WERI-Rb-1 (cell line): ENCODE data around the gene SFI1.
A peak's percentile ranks its signal among the peaks of the same experiment; 100 is the strongest.
"Not testable (repeated sequence)": the region's sequence is repeated elsewhere in the genome, so short reads cannot be mapped to it uniquely, and the experiment has no call there.

ENCODE experiments used
- DNase-seq: peaks from one replicate; pipeline ENCODE4 v3.0.0-alpha.2; 2020
- H3K27ac ChIP-seq: fragments of 250-450 bp; sonication (Bioruptor Pico); 2 replicates; pipeline ENCODE4 v1.5.1; 2020; ENCODE audit warnings: mild to moderate bottlenecking, moderate library complexity
- H3K27me3 ChIP-seq: fragments of 250-450 bp; sonication (Bioruptor Pico); 2 replicates; pipeline ENCODE4 v1.5.1; 2021; ENCODE audit warnings: mild to moderate bottlenecking, low read depth, moderate library complexity; ENCODE audit not compliant: insufficient read depth, severe bottlenecking
- H3K36me3 ChIP-seq: fragments of 250-450 bp; sonication (Bioruptor Pico); 2 replicates; pipeline ENCODE4 v1.5.1; 2020; ENCODE audit warnings: mild to moderate bottlenecking, moderate library complexity
- H3K4me3 ChIP-seq: 2 replicates; pipeline ENCODE4 v1.5.1; 2011; ENCODE audit warnings: low read depth, mild to moderate bottlenecking, control low read depth, low read length
- H3K9me3 ChIP-seq: fragments of 250-450 bp; sonication (Bioruptor Pico); 2 replicates; pipeline ENCODE4 v1.5.1; 2021; ENCODE audit warnings: mild to moderate bottlenecking, moderate library complexity; ENCODE audit not compliant: severe bottlenecking
- CTCF ChIP-seq: IDR thresholded peaks from 2 replicates; pipeline ENCODE4 v1.5.1; 2011; ENCODE audit warnings: low read depth, mild to moderate bottlenecking, control low read depth, inconsistent platforms, low read length

The SFI1 gene

DNA sequence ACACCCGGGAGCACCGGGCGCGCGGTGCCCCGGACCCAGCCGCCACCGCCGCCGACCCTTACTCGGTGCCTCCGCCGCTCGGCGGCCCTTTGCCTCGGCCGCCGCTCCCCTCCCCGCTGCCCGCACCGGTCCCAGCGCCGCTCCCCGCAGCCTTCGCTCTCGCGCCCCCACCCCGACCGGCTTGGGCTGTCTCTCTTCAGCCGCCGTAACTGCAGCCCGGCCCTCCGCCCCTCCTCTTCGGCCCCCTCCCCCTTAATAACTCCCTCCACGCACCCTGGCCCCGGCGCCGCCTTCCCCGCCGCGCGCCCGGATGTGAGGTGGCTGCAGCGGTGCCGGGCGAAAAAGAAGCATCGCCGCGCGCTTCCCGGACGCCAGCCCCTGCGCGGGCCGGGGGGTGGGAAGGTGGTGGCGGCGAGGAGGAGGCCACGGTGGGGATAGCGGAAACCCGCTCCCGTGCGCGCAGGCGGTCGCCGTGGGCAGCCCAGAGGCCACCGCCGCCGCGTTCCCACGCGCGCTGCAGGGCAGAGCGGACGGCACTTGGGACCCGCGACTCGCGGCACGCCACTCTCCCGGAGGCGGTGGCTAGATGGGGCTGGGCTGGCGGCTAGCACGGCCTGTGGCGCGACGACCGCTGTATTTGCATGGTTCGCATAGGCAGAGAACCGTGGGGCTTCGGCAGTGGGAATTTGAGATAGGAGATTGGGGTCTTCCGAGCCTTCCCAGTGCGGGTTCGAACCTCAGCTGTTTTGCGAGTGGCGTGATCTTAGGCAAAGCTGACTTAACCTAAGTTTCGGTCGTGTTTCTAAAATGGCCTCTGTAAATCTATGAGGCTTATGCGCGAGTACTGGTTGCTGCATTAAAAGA is 6.5 kb upstream of the SFI1 start, which contains the start of gene EIF4ENIF1:
Gene EIF4ENIF1 (minus strand): TSS at position 211 of the 864 bp plus-strand sequence. CDS start 1,124 bp downstream, outside the sequence.
- TF ChIP-seq CTCF = no peak
- DNase-seq = peak; percentile 92
- H3K27ac ChIP-seq = peak within 1 kb of the TSS; percentile 96
- H3K4me3 ChIP-seq = peak within 1 kb of the TSS; percentile 90
- H3K36me3 ChIP-seq = peaks cover 32% of the 10 kb centered on the region
- H3K27me3 ChIP-seq = no peaks in the 10 kb centered on the region
- H3K9me3 ChIP-seq = no peaks in the 10 kb centered on the region

- DNase-seq = peak; percentile 28
- Histone ChIP-seq H3K36me3 (peaks cover 26% of the 10 kb centered on the region), H3K9me3 (no peaks in the 10 kb centered on the region), H3K27me3 (no peaks in the 10 kb centered on the region), H3K27ac (peak overlapping the region; percentile 96), H3K4me3 (peak overlapping the region; percentile 90)
- TF ChIP-seq CTCF = no peak
These were observed 5.8 kb upstream of the SFI1 start for GRCh38 chr22:31490496-31490925.

GRCh38 chr22:31491218-31491962 is 4.9 kb upstream of the SFI1 start:
- H3K9me3 ChIP-seq = no peaks in the 10 kb centered on the region
- H3K4me3 ChIP-seq = no peak overlapping the region
- no peak for TF ChIP-seq CTCF
- DNase-seq = peak; percentile 26
- H3K27ac ChIP-seq = no peak overlapping the region
- H3K27me3 ChIP-seq = no peaks in the 10 kb centered on the region
- peaks cover 19% of the 10 kb centered on the region for H3K36me3 ChIP-seq

GRCh38 chr22:31492151-31492550 is 4.2 kb upstream of the SFI1 start:
- Histone ChIP-seq H3K9me3 (no peaks in the 10 kb centered on the region), H3K4me3 (no peak overlapping the region), H3K27ac (no peak overlapping the region)

GRCh38 chr22:31493355-31493754 is 3.0 kb upstream of the SFI1 start:
- peak overlapping the region; percentile 70 for H3K27ac ChIP-seq

More at GRCh38 chr22:31492151-31492550, 4.2 kb upstream of the SFI1 start:
- DNase-seq = no peak
- no peaks in the 10 kb centered on the region for H3K27me3 ChIP-seq
- no peak for TF ChIP-seq CTCF
- peaks cover 11% of the 10 kb centered on the region for H3K36me3 ChIP-seq

DNA sequence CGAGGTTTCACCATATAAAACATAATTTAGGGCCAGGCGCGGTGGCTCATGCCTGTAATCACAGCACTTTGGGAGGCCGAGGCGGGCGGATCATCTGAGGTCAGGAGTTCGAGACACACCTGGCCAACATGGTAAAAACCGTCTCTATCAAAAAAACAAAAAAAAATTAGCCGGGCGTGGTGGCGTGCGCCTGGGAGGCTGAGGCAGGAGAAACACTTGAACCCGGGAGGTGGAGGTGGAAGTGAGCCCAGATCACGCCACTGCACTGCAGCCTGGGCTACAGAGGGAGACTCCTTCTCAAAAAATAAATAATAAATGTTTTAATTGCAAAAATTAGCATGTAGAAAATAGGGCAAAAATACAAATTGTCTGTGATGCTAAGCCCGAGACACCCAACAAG is 993 bp upstream of the SFI1 start:
- DNase-seq = no peak
- Histone ChIP-seq H3K27me3 (no peaks in the 10 kb centered on the region), H3K9me3 (no peaks in the 10 kb centered on the region), H3K36me3 (peaks cover 5% of the 10 kb centered on the region), H3K4me3 (peak overlapping the region; percentile 81), H3K27ac (peak overlapping the region; percentile 82)
- no peak for TF ChIP-seq CTCF

More at GRCh38 chr22:31493355-31493754, 3.0 kb upstream of the SFI1 start:
- not testable (repeated sequence) for H3K4me3 ChIP-seq, H3K9me3 ChIP-seq, H3K27me3 ChIP-seq, H3K36me3 ChIP-seq, DNase-seq
